DMS 273 (cell line): ENCODE data around the gene CGN.

Source experiments
- DNase-seq: peaks from one replicate; lab custom pipeline; 2025; ENCODE audit not compliant: unreplicated experiment; lab: John Stamatoyannopoulos, UW

Gene CGN

DNA sequence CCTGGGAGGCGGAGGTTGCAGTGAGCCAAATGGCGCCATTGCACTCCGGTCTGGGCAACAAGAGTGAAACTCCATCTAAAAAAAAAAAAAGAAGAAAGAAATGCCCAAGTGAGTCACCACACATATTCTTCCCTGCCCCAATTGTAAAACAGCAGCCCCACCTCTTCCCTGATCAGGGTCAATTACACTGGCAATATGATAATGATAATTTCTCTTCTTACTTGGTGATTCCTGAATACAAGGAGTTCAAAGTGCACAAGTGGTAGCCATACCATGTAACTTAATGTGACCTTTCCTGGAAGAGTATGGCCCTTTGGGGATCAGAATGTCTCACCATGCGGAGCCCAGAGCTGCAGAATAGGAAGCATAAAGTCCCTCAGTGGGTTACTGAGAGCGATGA is 11.8 kb upstream of the CGN start:
- no peak for DNase-seq

- DNase-seq: no peak
Observed at GRCh38 chr1:151499930-151500329, 11.3 kb upstream of the CGN start.

DNA sequence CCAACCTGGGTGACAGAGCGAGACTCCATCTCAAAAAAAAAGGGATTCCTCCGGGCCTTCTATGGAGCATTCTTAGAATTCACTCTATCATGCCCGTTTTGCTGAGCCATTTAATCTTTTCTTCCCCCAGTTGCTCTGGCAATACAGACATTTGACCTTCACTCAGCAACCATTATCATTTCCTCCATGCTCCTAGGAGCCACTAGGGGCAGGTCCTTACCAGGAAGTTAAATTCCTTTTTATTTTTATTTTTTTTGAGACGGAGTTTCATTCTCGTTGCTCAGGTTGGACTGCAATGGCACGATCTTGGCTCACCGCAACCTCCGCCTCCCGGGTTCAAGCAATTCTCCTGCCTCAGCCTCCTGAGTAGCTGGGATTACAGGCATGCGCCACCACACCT is 9.7 kb upstream of the CGN start:
- DNase-seq: peak; percentile 24

DNA sequence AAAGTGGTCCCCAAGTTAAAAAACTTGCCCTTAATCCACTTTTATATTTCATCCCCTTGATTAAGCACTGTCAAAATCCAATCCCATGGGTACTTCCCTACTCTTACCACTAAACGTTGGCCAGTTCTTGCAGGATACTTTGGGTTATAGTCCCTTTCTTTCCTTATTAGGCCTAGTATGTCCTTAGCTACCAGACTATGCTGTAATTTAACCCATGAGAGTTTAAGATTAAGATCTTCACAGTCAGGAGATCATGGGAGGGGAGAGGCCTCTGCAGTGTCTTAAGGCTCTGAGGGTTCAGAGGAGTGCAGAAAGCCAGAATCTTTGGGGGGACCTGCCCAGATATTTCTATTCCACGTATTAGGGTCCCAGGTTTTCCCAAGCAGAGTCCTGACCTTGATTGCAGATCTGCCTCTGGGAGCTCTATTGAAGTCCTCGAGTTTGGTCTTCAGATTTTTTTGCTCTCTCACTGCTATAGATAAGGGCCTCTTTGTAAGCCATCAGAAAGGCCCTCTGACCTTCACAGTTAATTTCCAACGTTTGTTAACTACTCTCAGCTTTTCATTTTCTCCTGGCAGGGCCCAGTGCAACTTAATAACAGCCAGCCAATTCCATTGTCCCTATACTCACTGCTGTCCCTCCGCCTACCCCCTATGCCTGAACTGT is 9.0 kb upstream of the CGN start:
- DNase-seq: no peak

DNA sequence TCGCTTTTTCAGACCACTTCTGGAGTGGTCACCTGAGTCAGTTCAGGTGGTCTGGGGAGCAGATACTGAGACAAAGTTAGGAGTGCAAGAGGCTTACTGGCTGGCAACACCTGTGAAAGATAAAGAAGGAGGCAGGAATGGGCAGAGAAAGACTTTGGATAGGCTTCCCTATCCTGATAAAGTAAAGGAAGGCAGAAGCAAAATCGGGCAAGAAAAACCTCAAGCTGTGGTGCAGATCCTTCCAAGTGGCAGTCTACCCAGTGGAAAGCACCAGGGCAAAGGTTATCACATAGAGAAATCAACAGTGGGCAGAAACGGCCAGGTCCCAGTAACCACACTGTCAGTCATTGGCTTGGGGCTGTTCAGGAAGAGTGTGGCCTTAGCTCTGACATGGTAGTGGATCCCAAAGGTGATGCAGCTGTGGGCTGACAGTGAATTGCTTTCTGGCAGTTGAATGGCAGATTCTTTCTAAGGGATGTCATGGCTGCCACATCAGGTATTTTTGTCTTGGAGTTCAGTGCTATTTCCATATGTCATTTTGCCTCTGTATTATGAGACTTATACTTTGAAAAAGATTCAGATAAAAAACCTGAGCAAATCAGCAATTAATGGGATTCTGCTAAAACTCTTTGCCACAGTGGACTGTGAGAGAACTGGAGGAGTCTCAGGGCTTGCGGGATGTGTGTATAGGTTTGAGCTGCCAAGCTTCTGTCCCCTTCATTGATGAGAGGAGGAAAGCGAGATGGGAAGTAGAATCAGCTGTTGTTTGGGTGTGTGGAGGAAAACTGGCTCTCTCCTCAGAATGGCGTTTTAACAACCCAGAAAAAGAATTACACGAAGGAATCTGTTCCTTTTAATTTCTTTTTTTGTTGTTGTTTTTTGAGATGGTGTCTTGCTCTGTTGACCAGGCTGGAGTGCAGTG is 8.1 kb upstream of the CGN start:
- DNase-seq: no peak

DNA sequence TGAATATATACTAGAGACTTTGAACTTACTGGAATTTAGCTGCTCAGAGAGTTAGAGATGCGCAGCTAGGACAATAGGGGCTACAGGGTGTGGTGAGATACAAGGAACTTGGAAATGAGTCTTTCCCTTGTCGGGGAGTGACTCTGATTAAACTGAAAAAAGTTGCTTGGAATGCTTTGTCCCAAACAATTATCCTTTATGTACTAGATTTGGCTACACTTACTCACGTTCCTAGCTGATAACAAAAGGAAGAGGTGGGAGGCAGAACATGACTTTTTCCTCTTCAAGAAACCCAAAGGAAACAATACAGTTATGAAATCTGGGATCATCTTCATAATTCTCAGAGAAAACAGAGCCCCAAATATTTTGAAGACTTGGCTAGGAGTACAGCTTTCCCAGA is 6.9 kb upstream of the CGN start:
- DNase-seq: no peak

- DNase-seq: no peak
Observed at GRCh38 chr1:151504759-151505158, 6.4 kb upstream of the CGN start.

GRCh38 chr1:151508833-151509232 is 2.4 kb upstream of the CGN start:
- DNase-seq: no peak

DNA sequence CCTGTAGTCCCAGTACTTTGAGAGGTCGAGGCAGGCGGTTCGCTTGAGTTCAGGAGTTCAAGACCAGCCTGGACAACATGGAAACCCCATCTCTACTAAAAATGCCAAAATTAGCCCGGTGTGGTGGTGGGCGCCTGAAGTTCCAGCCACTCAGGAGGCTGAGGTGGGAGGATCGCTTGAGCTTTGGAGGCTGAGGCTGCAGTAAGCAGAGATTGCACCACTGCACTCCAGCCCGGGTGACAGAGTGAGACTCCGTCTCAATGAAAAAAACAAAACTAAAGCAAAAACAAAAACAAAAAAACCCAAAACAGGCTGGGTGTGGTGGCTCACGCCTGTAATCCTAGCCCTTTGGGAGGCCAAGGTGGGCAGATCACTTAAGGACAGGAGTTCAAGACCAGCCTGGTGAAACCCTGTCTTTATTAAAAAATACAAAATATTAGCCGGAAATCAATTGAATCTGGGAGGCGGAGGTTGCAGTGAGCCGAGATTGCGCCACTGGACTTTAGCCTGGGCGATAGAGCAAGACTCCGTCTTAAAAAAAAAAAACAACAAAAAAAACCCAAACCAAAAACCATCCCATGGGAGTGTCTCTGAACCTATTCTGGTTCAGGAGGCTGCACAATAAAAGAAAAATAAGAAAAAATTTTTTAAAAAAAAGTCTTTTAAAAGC is 1.7 kb upstream of the CGN start:
- DNase-seq: no peak

DNA sequence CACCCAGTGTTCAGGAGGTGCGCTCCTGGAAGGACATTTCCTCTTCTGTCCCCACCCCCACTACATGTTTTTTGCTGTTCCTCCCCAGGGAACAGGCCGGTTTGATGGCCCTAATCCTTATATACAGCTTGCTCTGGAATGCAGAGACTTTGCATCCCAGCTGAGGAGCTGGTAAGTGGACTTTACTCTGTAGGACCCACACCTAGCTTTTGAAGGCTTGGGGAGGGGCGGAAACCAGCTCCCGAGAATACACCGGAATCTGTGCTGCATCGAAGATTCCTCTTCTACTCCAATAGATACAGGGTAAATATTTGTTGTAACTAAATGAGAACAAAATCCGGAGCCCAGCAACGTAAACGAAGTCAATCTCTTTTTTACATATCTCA is 1.2 kb upstream of the CGN start:
- no peak for DNase-seq

- DNase-seq: no peak
Observed at GRCh38 chr1:151510614-151510956, 602 bp upstream of the CGN start.

- DNase-seq: peak; percentile 85
Observed at GRCh38 chr1:151511636-151512215, 539 bp downstream of the CGN start.

- no peak for DNase-seq
Observed at GRCh38 chr1:151512326-151512725, 1.1 kb downstream of the CGN start.

GRCh38 chr1:151512801-151513625 is 1.8 kb downstream of the CGN start:
- no peak for DNase-seq

GRCh38 chr1:151513626-151514121 is 2.5 kb downstream of the CGN start:
- DNase-seq: no peak

GRCh38 chr1:151514366-151514765 is 3.2 kb downstream of the CGN start:
- no peak for DNase-seq

DNA sequence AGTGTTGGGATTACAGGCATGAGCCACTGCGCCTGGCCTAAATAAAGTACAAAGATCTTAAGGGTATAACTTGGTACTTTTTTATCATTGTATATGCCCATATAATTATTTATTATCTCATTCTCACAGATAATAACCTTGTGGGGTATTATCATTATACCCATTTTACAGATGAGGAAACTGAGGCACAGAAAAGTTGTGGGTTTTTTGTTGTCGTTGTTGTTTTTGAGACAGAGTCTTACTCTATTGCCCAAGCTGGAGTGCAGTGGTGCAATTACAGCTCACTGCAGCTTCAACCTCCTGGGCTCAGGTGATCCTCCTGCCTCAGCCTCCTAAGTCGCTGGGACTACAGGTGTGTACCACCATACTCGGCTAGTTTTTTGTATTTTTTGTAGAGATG is 4.1 kb downstream of the CGN start:
- no peak for DNase-seq

DNA sequence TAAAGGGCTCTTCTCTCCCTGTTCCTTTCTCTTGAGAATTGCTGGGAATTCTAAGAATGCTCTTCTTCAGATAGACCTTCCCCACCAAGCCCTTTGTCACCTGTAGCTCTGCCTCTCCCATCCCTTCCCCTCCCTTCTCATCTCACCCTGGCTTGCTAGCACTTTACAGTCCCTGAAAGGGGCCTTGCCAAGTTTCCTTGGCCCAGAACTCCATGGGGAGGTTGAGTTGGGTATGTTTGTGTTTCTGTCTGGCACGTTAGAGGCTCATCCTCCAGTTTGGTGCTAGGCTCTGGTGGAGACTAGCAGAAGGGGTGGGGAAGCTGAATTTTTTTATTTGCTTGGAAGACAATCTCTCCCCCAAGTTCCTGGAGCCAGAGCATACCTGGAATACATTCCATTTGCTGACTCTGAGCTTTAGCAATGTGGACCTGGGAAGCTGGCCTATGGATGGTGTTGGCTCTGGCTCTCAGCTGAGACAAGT is 4.9 kb downstream of the CGN start:
- no peak for DNase-seq

GRCh38 chr1:151518431-151518830 is 7.2 kb downstream of the CGN start:
- no peak for DNase-seq

GRCh38 chr1:151518936-151519335 is 7.7 kb downstream of the CGN start:
- no peak for DNase-seq

GRCh38 chr1:151519667-151520066 is 8.5 kb downstream of the CGN start:
- DNase-seq: no peak
